Suprapubic skin (tissue), 4 donors: Measurements from ENCODE around the gene ZNF692.

Experiments
- CTCF ChIP-seq, 2 donors: fragments of 200-600 bp in 1 of 2; fragments of 450-650 bp in 1 of 2; sonication (generic) in 1 of 2; IDR thresholded peaks; one replicate each; pipeline ENCODE4 v1.5.1; 2016 to 2019; ENCODE audit warnings: antibody characterized with exemption in 2 of 2, mild to moderate bottlenecking in 1 of 2, moderate library complexity in 1 of 2
- EP300 ChIP-seq: sonication (generic); formaldehyde crosslinking; IDR thresholded peaks from one replicate; pipeline ENCODE4 v1.6.1; 2017; ENCODE audit warnings: antibody characterized with exemption
- POLR2A ChIP-seq, 2 donors: fragments of 450-650 bp; IDR thresholded peaks; one replicate each; pipeline ENCODE4 v1.6.1; 2017; ENCODE audit warnings: antibody characterized with exemption in 2 of 2, mild to moderate bottlenecking in 2 of 2, moderate library complexity in 2 of 2
- POLR2AphosphoS5 ChIP-seq, 3 donors: sonication (generic); formaldehyde crosslinking; IDR thresholded peaks; one replicate each; pipeline ENCODE4 v1.6.1; 2017; ENCODE audit warnings: antibody characterized with exemption in 3 of 3

GRCh38 chr1:248886237-248886895 is 27.5 kb upstream of the ZNF692 start:
- TF ChIP-seq CTCF (IDR thresholded peaks at IDR 0.05) (no peak), POLR2A (IDR thresholded peaks at IDR 0.05) (no peak), EP300 (no peak), POLR2AphosphoS5 (IDR thresholded peaks at IDR 0.05) (no peak)
